Activated CD8-positive, alpha-beta memory T cell treated with anti-CD3 and anti-CD28 coated beads, Interleukin-2, amount 10 ng/mL, durations not matched to agents 7 days and 5 days (primary cell): ENCODE results near the gene MICAL2. TPM values are rescaled to one million over a fixed set of nuclear protein-coding genes. Genes with fewer than 3 reads are reported as not detected.

Source experiments
- ATAC-seq: fragments of 150-1000 bp; cut with Tn5 transposase; one replicate; pipeline ENCODE4 v1.10.0; 2021; ENCODE audit warnings: moderate library complexity
- CTCF ChIA-PET: fragments of 350-600 bp; sonication (Branson Sonifier 250); formaldehyde crosslinking; loops from one replicate; lab custom pipeline; 2021; ENCODE audit warnings: antibody characterized with exemption; lab: Charles Lee
- DNase-seq: peaks from one replicate; pipeline ENCODE4 v3.0.0-alpha.2; 2020
- H3K27ac Mint-ChIP-seq: one replicate; pipeline ENCODE4 v1.8.0; 2021; ENCODE audit warnings: mild to moderate bottlenecking, mixed read lengths
- H3K27me3 Mint-ChIP-seq: one replicate; pipeline ENCODE4 v1.8.0; 2021; ENCODE audit warnings: mixed read lengths
- H3K36me3 Mint-ChIP-seq: one replicate; pipeline ENCODE4 v1.8.0; 2021; ENCODE audit warnings: mild to moderate bottlenecking, mixed read lengths
- H3K4me1 Mint-ChIP-seq: one replicate; pipeline ENCODE4 v1.8.0; 2021; ENCODE audit warnings: mixed read lengths
- H3K4me3 Mint-ChIP-seq: one replicate; pipeline ENCODE4 v1.8.0; 2021; ENCODE audit warnings: mild to moderate bottlenecking, moderate library complexity, mixed read lengths
- H3K9me3 Mint-ChIP-seq: one replicate; pipeline ENCODE4 v1.8.0; 2022; ENCODE audit warnings: low read depth, mixed read lengths
- total RNA-seq, 2 experiments: library from RNA; stranded (reverse); gene quantifications; one replicate each; pipeline ENCODE4 v1.2.3, GENCODE V29; 2021

Gene MICAL2
- total RNA-seq, 2 experiments from 2014 or later, result 120 to 168 TPM

GRCh38 chr11:12218909-12219308 lies 108.5 kb downstream of the MICAL2 start:
- Mint-ChIP-seq H3K4me1 (peaks cover 45% of the 10 kb centered on the region), H3K27me3 (no peaks in the 10 kb centered on the region), H3K36me3 (peaks cover 62% of the 10 kb centered on the region), H3K9me3 (no peaks in the 10 kb centered on the region), H3K4me3 (no peak overlapping the region), H3K27ac (no peak overlapping the region)
- CTCF ChIA-PET, result interaction anchor here (1.0 kb wide), 1 partner anchor 171 kb away, joined by 3 read pairs; no protein-coding TSS in a partner anchor
- no peak for ATAC-seq
- no peak for DNase-seq

GRCh38 chr11:12219757-12220156 lies 109.4 kb downstream of the MICAL2 start:
- CTCF ChIA-PET, result interaction anchor here (1.0 to 1.4 kb wide), 3 partner anchors 12 to 172 kb away, joined by 3 to 6 read pairs (median 4); no protein-coding TSS in a partner anchor

GRCh38 chr11:12220305-12220704 lies 109.9 kb downstream of the MICAL2 start:
- Mint-ChIP-seq H3K27me3 (no peaks in the 10 kb centered on the region), H3K4me1 (peaks cover 51% of the 10 kb centered on the region), H3K36me3 (peaks cover 63% of the 10 kb centered on the region), H3K4me3 (no peak overlapping the region), H3K27ac (no peak overlapping the region), H3K9me3 (no peaks in the 10 kb centered on the region)
- CTCF ChIA-PET, result interaction anchor here (1.2 to 1.4 kb wide), 3 partner anchors 13 to 176 kb away, joined by 3 to 6 read pairs (median 4); no protein-coding TSS in a partner anchor
- no peak for DNase-seq
- ATAC-seq, result no peak

More at GRCh38 chr11:12219757-12220156, 109.4 kb downstream of the MICAL2 start:
- DNase-seq, result no peak
- H3K9me3 Mint-ChIP-seq, result no peaks in the 10 kb centered on the region
- H3K36me3 Mint-ChIP-seq, result peaks cover 63% of the 10 kb centered on the region
- no peaks in the 10 kb centered on the region for H3K27me3 Mint-ChIP-seq
- H3K4me1 Mint-ChIP-seq, result peaks cover 51% of the 10 kb centered on the region
- no peak overlapping the region for H3K4me3 Mint-ChIP-seq
- ATAC-seq, result no peak
- no peak overlapping the region for H3K27ac Mint-ChIP-seq

DNA sequence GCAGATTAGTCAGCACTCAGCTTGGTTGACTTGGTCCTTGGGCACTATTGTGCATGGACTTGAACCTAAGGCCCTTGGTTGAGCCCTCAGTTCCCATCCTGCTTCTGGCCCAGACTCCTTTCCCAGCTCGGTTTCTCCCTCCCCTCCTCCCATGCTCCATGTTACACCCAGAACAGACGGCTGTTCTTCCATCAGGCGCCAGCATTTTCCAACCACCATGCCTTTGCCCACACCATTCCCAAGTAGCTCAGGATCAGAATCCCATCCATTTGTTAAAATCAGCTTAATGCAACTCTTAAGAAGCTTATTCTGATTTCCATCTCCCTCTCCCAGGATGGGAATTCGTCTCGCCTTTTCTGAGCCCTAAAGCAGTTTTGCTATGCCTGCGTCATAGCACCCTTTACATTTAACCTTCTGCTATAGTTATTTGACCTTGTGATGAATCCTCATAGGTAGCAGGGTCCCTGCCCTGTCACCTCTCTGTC lies 110.7 kb downstream of the MICAL2 start:
- ATAC-seq (no peak), DNase-seq (no peak)
- Mint-ChIP-seq H3K4me1 (peaks cover 52% of the 10 kb centered on the region), H3K27ac (no peak overlapping the region), H3K36me3 (peaks cover 63% of the 10 kb centered on the region), H3K4me3 (no peak overlapping the region), H3K9me3 (no peaks in the 10 kb centered on the region), H3K27me3 (no peaks in the 10 kb centered on the region)
- CTCF ChIA-PET, result interaction anchor here (1.2 to 1.4 kb wide), 4 partner anchors 13 to 177 kb away, joined by 3 to 6 read pairs (median 4); no protein-coding TSS in a partner anchor

DNA sequence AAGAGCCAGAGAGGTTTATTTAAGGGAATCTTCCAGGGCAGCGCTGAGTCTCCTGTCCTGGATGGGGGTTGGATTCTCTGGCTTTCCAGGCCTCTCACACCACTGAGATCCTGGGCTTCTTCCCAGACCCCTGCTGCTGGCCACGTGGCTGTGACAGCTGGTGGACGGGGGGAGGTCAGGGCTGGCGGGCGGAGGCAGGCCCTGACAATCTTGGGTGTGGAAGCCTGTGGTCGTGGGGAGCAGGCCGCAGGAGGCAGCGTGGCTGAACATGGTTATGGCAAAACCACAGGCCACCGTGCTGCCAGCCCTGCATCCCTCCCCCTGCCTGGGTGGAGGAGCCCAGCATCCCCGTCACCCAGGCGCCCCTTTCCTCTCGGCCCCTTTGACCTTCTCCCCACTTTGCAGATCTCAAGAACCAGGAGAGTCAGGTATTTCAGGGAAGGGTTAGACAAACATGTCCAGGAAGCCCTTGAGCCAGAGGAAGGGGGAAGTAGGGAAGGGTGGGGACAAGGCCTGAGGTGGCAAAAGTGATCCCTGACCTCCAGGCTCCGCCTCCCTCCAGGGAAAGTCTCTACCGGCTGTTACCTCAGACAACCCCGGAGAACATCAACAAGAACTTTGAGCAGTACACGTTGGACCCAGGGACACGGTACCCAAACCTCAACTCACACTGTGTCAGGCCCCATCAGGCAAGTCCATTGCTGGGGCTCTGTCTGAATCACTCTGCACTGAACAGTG lies 111.8 kb downstream of the MICAL2 start:
- no peaks in the 10 kb centered on the region for H3K27me3 Mint-ChIP-seq
- DNase-seq, result no peak
- no peak for ATAC-seq
- CTCF ChIA-PET, result interaction anchor here (1.4 to 5.5 kb wide), 3 partner anchors 13 to 135 kb away, joined by 3 to 69 read pairs (median 19); no protein-coding TSS in a partner anchor
- peak overlapping the region; percentile 61 for H3K27ac Mint-ChIP-seq
- H3K36me3 Mint-ChIP-seq, result peaks cover 68% of the 10 kb centered on the region
- no peaks in the 10 kb centered on the region for H3K9me3 Mint-ChIP-seq
- H3K4me1 Mint-ChIP-seq, result peaks cover 50% of the 10 kb centered on the region
- no peak overlapping the region for H3K4me3 Mint-ChIP-seq

GRCh38 chr11:12223771-12224536 lies 113.6 kb downstream of the MICAL2 start:
- H3K27me3 Mint-ChIP-seq, result no peaks in the 10 kb centered on the region
- no peaks in the 10 kb centered on the region for H3K9me3 Mint-ChIP-seq
- peak overlapping the region; percentile 57 for H3K4me3 Mint-ChIP-seq
- H3K36me3 Mint-ChIP-seq, result peaks cover 71% of the 10 kb centered on the region
- CTCF ChIA-PET, result interaction anchor here (0.7 to 5.5 kb wide), 19 partner anchors 9 to 179 kb away, joined by 3 to 69 read pairs (median 5); no protein-coding TSS in a partner anchor
- DNase-seq (no peak), ATAC-seq (peak; percentile 37)
- peak overlapping the region; percentile 96 for H3K27ac Mint-ChIP-seq
- peaks cover 52% of the 10 kb centered on the region for H3K4me1 Mint-ChIP-seq

DNA sequence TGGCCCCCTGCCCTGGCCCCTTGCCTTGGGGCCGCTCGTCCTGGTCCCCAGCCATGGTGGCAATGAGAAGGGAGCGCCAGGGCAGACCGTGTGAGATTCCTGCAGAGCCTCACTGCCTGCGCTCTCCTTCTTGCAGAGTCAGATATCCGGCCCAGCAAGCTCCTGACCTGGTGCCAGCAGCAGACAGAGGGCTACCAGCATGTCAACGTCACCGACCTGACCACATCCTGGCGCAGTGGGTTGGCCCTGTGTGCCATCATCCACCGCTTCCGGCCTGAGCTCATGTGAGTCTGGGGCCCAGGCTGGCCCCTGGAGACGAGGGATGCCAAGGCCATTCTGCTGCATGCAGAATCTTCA lies 114.1 kb downstream of the MICAL2 start:
- Mint-ChIP-seq H3K4me3 (peak overlapping the region; percentile 57), H3K27ac (peak overlapping the region; percentile 96), H3K4me1 (peaks cover 52% of the 10 kb centered on the region), H3K36me3 (peaks cover 68% of the 10 kb centered on the region), H3K9me3 (no peaks in the 10 kb centered on the region), H3K27me3 (no peaks in the 10 kb centered on the region)
- CTCF ChIA-PET, result interaction anchor here (0.6 to 5.5 kb wide), 20 partner anchors 9 to 180 kb away, joined by 3 to 69 read pairs (median 5); no protein-coding TSS in a partner anchor
- ATAC-seq (peak; percentile 94), DNase-seq (peak; percentile 98)

DNA sequence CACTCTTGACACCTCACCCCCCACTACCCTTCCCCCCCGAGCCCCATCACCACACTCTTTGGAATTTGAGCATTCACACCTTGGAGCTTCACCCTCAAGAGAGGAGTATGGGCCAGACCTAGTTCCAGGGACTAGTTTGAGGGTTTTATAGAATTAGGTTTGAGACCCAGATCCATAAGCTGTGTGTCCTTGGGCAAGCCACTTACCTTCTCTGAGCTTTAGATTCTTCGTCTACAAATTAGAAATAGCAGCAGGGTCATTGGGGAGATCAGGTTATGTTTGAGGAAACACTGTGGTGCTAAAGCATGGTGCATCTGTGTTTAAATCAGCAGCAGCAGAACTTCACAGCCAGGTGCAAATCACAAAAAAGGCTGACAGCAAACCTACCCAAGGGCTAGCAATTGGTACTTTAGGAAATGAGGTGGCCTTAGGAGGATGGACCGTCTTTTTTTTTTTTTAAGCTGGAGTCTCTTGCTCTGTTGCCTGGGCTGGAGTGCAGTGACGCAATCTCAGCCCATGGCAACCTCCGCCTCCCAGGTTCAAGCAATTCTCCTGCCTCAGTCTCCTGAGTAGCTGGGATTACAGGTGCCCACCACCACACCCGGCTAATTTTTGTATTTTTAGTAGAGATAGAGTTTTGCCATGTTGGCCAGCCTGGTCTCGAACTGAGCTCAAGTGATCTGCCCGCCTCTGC lies 114.8 kb downstream of the MICAL2 start:
- peak; percentile 0 for ATAC-seq
- H3K27ac Mint-ChIP-seq, result peak overlapping the region; percentile 96
- no peak for DNase-seq
- H3K4me1 Mint-ChIP-seq, result peaks cover 52% of the 10 kb centered on the region
- H3K9me3 Mint-ChIP-seq, result no peaks in the 10 kb centered on the region
- peak overlapping the region; percentile 57 for H3K4me3 Mint-ChIP-seq
- peaks cover 67% of the 10 kb centered on the region for H3K36me3 Mint-ChIP-seq
- H3K27me3 Mint-ChIP-seq, result no peaks in the 10 kb centered on the region
- CTCF ChIA-PET, result interaction anchor here (0.6 to 5.5 kb wide), 15 partner anchors 9 to 181 kb away, joined by 3 to 69 read pairs (median 5); no protein-coding TSS in a partner anchor

DNA sequence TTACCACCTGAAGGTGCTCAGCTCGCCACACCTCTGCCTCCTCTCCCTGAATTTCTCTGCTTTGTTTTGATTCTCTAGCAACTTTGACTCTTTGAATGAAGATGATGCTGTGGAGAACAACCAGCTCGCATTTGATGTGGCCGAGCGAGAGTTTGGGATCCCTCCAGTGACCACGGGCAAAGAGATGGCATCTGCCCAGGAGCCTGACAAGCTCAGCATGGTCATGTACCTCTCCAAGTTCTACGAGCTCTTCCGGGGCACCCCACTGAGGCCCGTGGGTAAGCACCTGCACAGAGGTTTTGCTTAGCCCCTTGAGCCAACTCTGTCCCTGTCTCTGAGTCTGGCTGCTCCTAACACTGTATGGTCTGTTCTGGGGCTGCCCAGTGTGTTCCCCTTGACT lies 115.7 kb downstream of the MICAL2 start:
- H3K27ac Mint-ChIP-seq, result peak overlapping the region; percentile 46
- H3K4me1 Mint-ChIP-seq, result peaks cover 49% of the 10 kb centered on the region
- DNase-seq (no peak), ATAC-seq (no peak)
- peaks cover 70% of the 10 kb centered on the region for H3K36me3 Mint-ChIP-seq
- H3K27me3 Mint-ChIP-seq, result no peaks in the 10 kb centered on the region
- CTCF ChIA-PET, result interaction anchor here (0.6 to 5.5 kb wide), 6 partner anchors 9 to 260 kb away, joined by 3 to 69 read pairs (median 6); no protein-coding TSS in a partner anchor
- no peaks in the 10 kb centered on the region for H3K9me3 Mint-ChIP-seq
- no peak overlapping the region for H3K4me3 Mint-ChIP-seq

- no peak overlapping the region for H3K4me3 Mint-ChIP-seq
- H3K27me3 Mint-ChIP-seq, result no peaks in the 10 kb centered on the region
- DNase-seq (no peak), ATAC-seq (no peak)
- H3K4me1 Mint-ChIP-seq, result peaks cover 27% of the 10 kb centered on the region
- H3K9me3 Mint-ChIP-seq, result no peaks in the 10 kb centered on the region
- CTCF ChIA-PET, result no interaction called here
- H3K36me3 Mint-ChIP-seq, result peaks cover 72% of the 10 kb centered on the region
- no peak overlapping the region for H3K27ac Mint-ChIP-seq
Measured at GRCh38 chr11:12229450-12230229, 119.2 kb downstream of the MICAL2 start.

- H3K4me3 Mint-ChIP-seq, result no peak overlapping the region
- H3K27me3 Mint-ChIP-seq, result no peaks in the 10 kb centered on the region
- DNase-seq (no peak), ATAC-seq (no peak)
- CTCF ChIA-PET, result no interaction called here
- H3K27ac Mint-ChIP-seq, result no peak overlapping the region
- H3K36me3 Mint-ChIP-seq, result peaks cover 64% of the 10 kb centered on the region
- no peaks in the 10 kb centered on the region for H3K9me3 Mint-ChIP-seq
- peaks cover 38% of the 10 kb centered on the region for H3K4me1 Mint-ChIP-seq
Measured at GRCh38 chr11:12232160-12232559, 121.8 kb downstream of the MICAL2 start.
